Testis (tissue), 2 donors: ENCODE measurements around the gene GINS2.

ENCODE experiments used
- POLR2A ChIP-seq: fragments of 450-650 bp; IDR thresholded peaks from one replicate; pipeline ENCODE4 v1.6.1; 2017; ENCODE audit warnings: antibody characterized with exemption, mild to moderate bottlenecking, moderate library complexity
- TF ChIP-seq, protein P1 (sequence below), 3 experiments: fragments of 450-650 bp in 2 of 3; fragments of 200-600 bp in 1 of 3; sonication (generic) in 1 of 3; IDR thresholded peaks; one replicate each; pipeline ENCODE4 v1.5.1; 2016 to 2019; ENCODE audit warnings: antibody characterized with exemption in 3 of 3, mild to moderate bottlenecking in 2 of 3, moderate library complexity in 1 of 3

- TF ChIP-seq, protein P1, sequence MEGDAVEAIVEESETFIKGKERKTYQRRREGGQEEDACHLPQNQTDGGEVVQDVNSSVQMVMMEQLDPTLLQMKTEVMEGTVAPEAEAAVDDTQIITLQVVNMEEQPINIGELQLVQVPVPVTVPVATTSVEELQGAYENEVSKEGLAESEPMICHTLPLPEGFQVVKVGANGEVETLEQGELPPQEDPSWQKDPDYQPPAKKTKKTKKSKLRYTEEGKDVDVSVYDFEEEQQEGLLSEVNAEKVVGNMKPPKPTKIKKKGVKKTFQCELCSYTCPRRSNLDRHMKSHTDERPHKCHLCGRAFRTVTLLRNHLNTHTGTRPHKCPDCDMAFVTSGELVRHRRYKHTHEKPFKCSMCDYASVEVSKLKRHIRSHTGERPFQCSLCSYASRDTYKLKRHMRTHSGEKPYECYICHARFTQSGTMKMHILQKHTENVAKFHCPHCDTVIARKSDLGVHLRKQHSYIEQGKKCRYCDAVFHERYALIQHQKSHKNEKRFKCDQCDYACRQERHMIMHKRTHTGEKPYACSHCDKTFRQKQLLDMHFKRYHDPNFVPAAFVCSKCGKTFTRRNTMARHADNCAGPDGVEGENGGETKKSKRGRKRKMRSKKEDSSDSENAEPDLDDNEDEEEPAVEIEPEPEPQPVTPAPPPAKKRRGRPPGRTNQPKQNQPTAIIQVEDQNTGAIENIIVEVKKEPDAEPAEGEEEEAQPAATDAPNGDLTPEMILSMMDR (IDR thresholded peaks at IDR 0.05): no peak
- TF ChIP-seq POLR2A: no peak
These were observed 34.3 kb downstream of the GINS2 start for GRCh38 chr16:85654251-85655095.
